HCT116 (cell line): ENCODE data around the gene SETD3.

Source experiments
- ATF3 ChIP-seq: IDR thresholded peaks from 2 replicates; pipeline ENCODE4 v1.6.1; 2012
- CBX3 ChIP-seq: IDR thresholded peaks from 2 replicates; pipeline ENCODE4 v1.6.1; 2012; ENCODE audit warnings: low read depth
- CTCF ChIP-seq, 3 experiments: fragments of 200-600 bp in 1 of 3; sonication (generic) in 1 of 3; IDR thresholded peaks in 2 of 3; conservative IDR thresholded peaks in 1 of 3; 2 replicates each; pipeline ENCODE4 v1.5.1; 2012 to 2017; ENCODE audit warnings: low read depth in 2 of 3, low read length in 2 of 3, antibody characterized with exemption in 1 of 3, borderline replicate concordance in 1 of 3, control low read depth in 1 of 3, mild to moderate bottlenecking in 1 of 3, mixed read lengths in 1 of 3, mixed run types in 1 of 3, moderate library complexity in 1 of 3; ENCODE audit not compliant: insufficient read depth in 1 of 3
- EGR1 ChIP-seq: IDR thresholded peaks from 2 replicates; pipeline ENCODE4 v1.6.1; 2012; ENCODE audit warnings: low read depth
- EZH2 ChIP-seq: fragments of 200-600 bp; sonication (generic); IDR thresholded peaks from 2 replicates; pipeline ENCODE4 v1.6.1; 2017; ENCODE audit warnings: antibody characterized with exemption, mixed run types
- EZH2phosphoT487 ChIP-seq: fragments of 200-600 bp; IDR thresholded peaks from 2 replicates; pipeline ENCODE4 v1.6.1; 2018; ENCODE audit warnings: antibody characterized with exemption, borderline replicate concordance
- MAX ChIP-seq: IDR thresholded peaks from 2 replicates; pipeline ENCODE4 v1.6.1; 2012
- POLR2A ChIP-seq: IDR thresholded peaks from 2 replicates; pipeline ENCODE4 v1.7.0; 2011; ENCODE audit warnings: borderline replicate concordance; ENCODE audit not compliant: insufficient read depth, insufficient read length; ENCODE audit errors: extremely low read depth
- POLR2AphosphoS5 ChIP-seq: IDR thresholded peaks from 2 replicates; pipeline ENCODE4 v1.6.1; 2011; ENCODE audit warnings: mild to moderate bottlenecking, low read depth, low read length, moderate library complexity
- RAD21 ChIP-seq: IDR thresholded peaks from 2 replicates; pipeline ENCODE4 v1.6.1; 2012; ENCODE audit warnings: low read depth, mild to moderate bottlenecking
- REST ChIP-seq: IDR thresholded peaks from 2 replicates; pipeline ENCODE4 v1.6.1; 2012; ENCODE audit warnings: low read depth
- YY1 ChIP-seq: IDR thresholded peaks from 2 replicates; pipeline ENCODE4 v1.6.1; 2011; ENCODE audit warnings: low read length, low read depth, moderate library complexity, mild to moderate bottlenecking; ENCODE audit not compliant: insufficient replicate concordance; ENCODE audit errors: extremely low read depth

GRCh38 chr14:99520571-99521081 lies 40.0 kb upstream of the SETD3 start:
- TF ChIP-seq EZH2 = no peak
- TF ChIP-seq CTCF (IDR thresholded peaks at IDR 0.05 in 2 of 3, conservative IDR thresholded peaks at IDR 0.05 in 1 of 3; ENCODE audit: borderline replicate concordance in 1 of 3, insufficient read depth in 1 of 3, low read depth in 2 of 3, low read length in 2 of 3) = no peak
- TF ChIP-seq POLR2A = no peak
- no peak for TF ChIP-seq MAX
- no peak for TF ChIP-seq REST
- TF ChIP-seq ATF3 = no peak
- no peak for TF ChIP-seq YY1
- TF ChIP-seq RAD21 = no peak
- no peak for TF ChIP-seq POLR2AphosphoS5
- no peak for TF ChIP-seq EGR1
- TF ChIP-seq CBX3 = no peak
- TF ChIP-seq EZH2phosphoT487 = no peak
